Right atrium auricular region (tissue), 2 donors: ENCODE results near the gene GLS. TPM values are rescaled to one million over a fixed set of nuclear protein-coding genes. Genes with fewer than 3 reads are reported as not detected.

ENCODE experiments used
- DNase-seq: peaks from one replicate; pipeline ENCODE4 v3.0.0-alpha.2; 2019; ENCODE audit warnings: low spot score
- H3K27ac ChIP-seq, 2 donors: fragments of 200-600 bp; sonication (generic); 1 replicate in 1 of 2; 2 replicates in 1 of 2; pipeline ENCODE4 v1.5.1; 2016 to 2019
- H3K27me3 ChIP-seq, 2 donors: fragments of 200-600 bp; sonication (generic); one replicate each; pipeline versions ENCODE4 v1.5.1 to v1.6.0; 2017 to 2019
- H3K36me3 ChIP-seq: fragments of 200-600 bp; sonication (generic); one replicate; pipeline ENCODE4 v1.5.1; 2016
- H3K4me1 ChIP-seq, 2 donors: fragments of 200-600 bp; sonication (generic); one replicate each; pipeline versions ENCODE4 v1.5.1 to v1.6.0; 2017 to 2019
- H3K4me3 ChIP-seq, 2 donors: fragments of 200-600 bp; sonication (generic); 1 replicate in 1 of 2; 2 replicates in 1 of 2; pipeline ENCODE4 v1.5.1; 2017 to 2019; ENCODE audit warnings: mild to moderate bottlenecking in 1 of 2, moderate library complexity in 1 of 2
- H3K9me3 ChIP-seq, 2 donors: fragments of 200-600 bp; sonication (generic); one replicate each; pipeline ENCODE4 v1.5.1; 2019
- total RNA-seq, 2 donors: library from RNA; depleted of rRNA; stranded (reverse); fragments of >200 nt; gene quantifications; one replicate each; pipeline ENCODE4 v1.1.0, GENCODE V29; 2016
- TF ChIP-seq, protein P1 (sequence below), 2 donors: fragments of 200-600 bp; sonication (generic); IDR thresholded peaks; one replicate each; pipeline ENCODE4 v1.5.1; 2019; ENCODE audit warnings: antibody characterized with exemption in 2 of 2

GLS gene
- total RNA-seq, 2 donors from 2014 or later = 53.7 to 77.2 TPM

DNA sequence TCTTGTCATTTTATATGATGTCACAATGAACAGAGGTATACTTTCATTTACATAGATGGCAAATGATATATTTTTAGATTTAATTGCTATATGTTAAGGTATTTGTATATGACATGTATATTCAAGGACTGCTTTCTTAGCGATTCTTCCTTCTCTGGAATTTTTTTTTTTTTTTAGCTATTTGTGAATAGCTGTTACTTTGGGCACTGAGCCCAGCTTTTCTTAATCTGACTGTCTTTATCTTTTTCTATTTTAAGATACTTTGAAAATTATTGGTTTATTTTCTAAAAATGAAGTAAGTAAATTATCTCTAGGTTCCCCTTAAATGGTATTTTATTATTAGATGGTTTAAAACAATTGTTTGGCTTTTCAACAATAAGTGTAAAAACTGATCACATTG, 4.0 kb upstream of the GLS start:
- TF ChIP-seq, protein P1, sequence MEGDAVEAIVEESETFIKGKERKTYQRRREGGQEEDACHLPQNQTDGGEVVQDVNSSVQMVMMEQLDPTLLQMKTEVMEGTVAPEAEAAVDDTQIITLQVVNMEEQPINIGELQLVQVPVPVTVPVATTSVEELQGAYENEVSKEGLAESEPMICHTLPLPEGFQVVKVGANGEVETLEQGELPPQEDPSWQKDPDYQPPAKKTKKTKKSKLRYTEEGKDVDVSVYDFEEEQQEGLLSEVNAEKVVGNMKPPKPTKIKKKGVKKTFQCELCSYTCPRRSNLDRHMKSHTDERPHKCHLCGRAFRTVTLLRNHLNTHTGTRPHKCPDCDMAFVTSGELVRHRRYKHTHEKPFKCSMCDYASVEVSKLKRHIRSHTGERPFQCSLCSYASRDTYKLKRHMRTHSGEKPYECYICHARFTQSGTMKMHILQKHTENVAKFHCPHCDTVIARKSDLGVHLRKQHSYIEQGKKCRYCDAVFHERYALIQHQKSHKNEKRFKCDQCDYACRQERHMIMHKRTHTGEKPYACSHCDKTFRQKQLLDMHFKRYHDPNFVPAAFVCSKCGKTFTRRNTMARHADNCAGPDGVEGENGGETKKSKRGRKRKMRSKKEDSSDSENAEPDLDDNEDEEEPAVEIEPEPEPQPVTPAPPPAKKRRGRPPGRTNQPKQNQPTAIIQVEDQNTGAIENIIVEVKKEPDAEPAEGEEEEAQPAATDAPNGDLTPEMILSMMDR (IDR thresholded peaks at IDR 0.05) = no peak
- no peaks in the 10 kb centered on the region for H3K36me3 ChIP-seq
- H3K4me1 ChIP-seq = peaks cover 0 to 13% of the 10 kb centered on the region in 2 donors
- no peak overlapping the region for H3K4me3 ChIP-seq
- no peak for DNase-seq
- H3K9me3 ChIP-seq = no peaks in the 10 kb centered on the region
- no peaks in the 10 kb centered on the region for H3K27me3 ChIP-seq
- H3K27ac ChIP-seq = peak overlapping the region in 1 of 2 donors; percentile 1

DNA sequence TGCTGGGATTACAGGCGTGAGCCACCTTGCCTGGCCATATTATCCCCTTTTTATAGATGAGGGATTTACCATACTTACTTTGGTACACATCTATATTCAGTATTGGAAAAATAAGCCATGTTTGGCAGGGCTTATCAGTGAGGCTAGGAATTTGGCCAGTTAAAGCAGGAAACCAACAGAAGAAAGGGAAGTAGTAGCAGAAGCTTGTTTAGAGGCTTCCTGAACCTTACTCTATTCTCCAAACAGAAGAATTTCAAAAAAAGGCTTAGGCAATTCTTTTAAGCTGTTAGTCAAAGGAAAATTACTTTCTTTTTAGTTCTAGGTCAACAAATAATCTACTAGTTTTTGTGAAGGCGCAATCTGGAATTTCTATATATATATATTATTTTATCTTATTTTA, 3.2 kb upstream of the GLS start:
- Histone ChIP-seq H3K27ac (peak overlapping the region in 1 of 2 donors; percentile 95), H3K27me3 (no peaks in the 10 kb centered on the region), H3K9me3 (no peaks in the 10 kb centered on the region), H3K4me1 (peaks cover 0 to 13% of the 10 kb centered on the region in 2 donors), H3K36me3 (no peaks in the 10 kb centered on the region), H3K4me3 (no peak overlapping the region)
- DNase-seq = no peak
- TF ChIP-seq, protein P1 (IDR thresholded peaks at IDR 0.05) = no peak

DNA sequence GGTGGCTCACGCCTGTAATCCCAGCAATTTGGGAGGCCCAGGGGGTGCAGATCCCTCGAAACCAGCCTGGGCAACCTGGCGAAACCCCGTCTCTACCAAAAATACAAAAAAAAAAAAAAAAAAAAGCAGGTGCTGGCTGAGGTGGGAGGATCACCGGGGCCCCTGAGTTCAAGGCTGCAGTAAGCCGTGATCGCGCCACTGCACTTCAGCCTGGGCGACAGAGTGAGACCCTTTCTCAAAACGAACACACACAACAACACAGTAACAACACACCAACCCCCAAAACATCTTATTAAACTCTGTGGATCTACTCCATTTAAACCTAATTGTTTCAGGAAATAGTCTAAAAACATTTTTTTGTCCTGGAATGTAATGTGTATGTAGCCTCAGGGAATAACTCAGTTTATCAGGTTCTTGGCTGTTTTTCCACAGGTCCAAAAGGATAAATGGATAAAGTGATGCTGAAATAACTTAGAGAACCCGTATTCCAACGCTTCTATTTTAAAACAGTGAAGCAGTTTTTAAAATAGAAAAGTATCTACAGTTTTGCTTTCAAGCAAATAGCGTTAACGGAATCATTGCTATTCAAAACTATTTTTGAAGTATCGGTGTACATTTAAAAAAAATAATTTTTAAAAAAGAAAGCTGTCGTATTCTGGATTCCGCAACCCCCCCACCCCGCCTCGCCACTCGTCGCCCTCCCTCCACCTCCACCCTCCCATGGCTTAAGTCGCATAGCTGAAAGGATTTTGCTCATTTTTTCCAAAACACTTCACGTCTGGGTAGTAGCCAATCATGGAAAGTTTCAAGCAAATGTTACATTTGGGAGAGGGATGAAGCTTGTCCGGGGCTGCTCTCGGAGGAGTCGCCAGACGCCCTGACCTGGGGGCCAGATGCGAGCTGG, 895 bp upstream of the GLS start:
- Histone ChIP-seq H3K36me3 (no peaks in the 10 kb centered on the region), H3K27ac (peak overlapping the region; percentile 95 to 98), H3K4me1 (peaks cover 0 to 33% of the 10 kb centered on the region in 2 donors), H3K27me3 (no peaks in the 10 kb centered on the region), H3K9me3 (no peaks in the 10 kb centered on the region), H3K4me3 (peak overlapping the region; percentile 74 to 85)
- TF ChIP-seq, protein P1 (IDR thresholded peaks at IDR 0.05) = no peak
- no peak for DNase-seq

DNA sequence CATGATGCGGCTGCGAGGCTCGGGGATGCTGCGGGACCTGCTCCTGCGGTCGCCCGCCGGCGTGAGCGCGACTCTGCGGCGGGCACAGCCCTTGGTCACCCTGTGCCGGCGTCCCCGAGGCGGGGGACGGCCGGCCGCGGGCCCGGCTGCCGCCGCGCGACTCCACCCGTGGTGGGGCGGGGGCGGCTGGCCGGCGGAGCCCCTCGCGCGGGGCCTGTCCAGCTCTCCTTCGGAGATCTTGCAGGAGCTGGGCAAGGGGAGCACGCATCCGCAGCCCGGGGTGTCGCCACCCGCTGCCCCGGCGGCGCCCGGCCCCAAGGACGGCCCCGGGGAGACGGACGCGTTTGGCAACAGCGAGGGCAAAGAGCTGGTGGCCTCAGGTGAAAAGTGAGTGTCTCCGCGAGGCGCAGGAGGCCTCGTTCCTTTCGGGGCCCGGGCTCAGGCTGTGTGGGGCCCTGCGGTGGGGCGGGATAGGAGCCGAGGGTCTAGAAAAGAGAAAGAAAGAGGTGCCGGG, 520 bp downstream of the GLS start:
- Histone ChIP-seq H3K27ac (peak overlapping the region; percentile 95 to 98), H3K27me3 (no peaks in the 10 kb centered on the region), H3K4me3 (peak overlapping the region; percentile 74 to 85), H3K9me3 (no peaks in the 10 kb centered on the region), H3K36me3 (no peaks in the 10 kb centered on the region), H3K4me1 (peaks cover 0 to 45% of the 10 kb centered on the region in 2 donors)
- no peak for DNase-seq
- TF ChIP-seq, protein P1 (IDR thresholded peaks at IDR 0.05) = no peak

DNA sequence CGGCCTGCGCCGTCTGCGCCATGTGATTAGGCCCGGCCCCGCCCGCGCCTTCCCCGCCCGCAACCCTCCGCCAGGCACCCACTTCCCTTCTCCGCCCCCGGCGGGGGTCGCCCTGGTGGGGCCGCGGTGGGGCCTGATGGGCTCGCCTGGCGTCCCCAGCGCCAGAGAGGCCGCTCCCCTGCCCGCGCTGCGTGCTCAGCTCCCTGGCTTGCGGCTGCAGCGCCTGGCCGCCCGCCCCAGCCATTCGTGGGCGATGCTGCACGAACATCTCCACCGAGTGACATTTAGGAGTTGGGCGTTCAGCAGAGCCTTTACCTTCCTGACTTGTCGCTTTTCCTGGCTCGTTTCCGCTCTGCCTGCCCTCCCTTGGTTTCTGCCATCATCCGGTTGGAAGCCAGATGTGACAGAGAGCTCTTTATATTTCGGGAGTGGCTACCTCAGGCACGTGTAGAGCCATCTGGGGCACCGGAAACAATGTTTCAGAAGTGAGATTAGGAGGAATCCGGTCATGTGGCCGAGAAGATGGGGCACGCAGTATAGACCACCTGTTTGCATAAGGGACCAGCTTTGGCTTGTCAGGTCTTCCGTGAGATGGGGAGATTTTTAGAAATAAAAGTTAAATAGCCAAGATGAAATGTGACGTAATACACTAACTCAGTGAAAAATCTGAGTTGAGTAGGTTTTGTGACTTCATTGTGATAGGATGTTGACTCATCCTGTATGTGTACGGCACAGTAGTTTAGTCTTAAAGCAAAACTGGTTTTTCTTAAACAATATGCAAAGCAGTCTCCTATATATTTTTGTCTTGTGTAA, 1.2 kb downstream of the GLS start:
- Histone ChIP-seq H3K4me3 (peak overlapping the region; percentile 74 to 85), H3K27me3 (no peaks in the 10 kb centered on the region), H3K4me1 (peaks cover 0 to 43% of the 10 kb centered on the region in 2 donors)

More for the DNA sequence above, 1.2 kb downstream of the GLS start:
- Histone ChIP-seq H3K9me3 (no peaks in the 10 kb centered on the region), H3K27ac (peak overlapping the region; percentile 95 to 98), H3K36me3 (no peaks in the 10 kb centered on the region)
- peak; percentile 75 for DNase-seq
- TF ChIP-seq, protein P1 (IDR thresholded peaks at IDR 0.05) = no peak
